GM12878 (cell line): ENCODE results near the gene ZNF782. TPM values are rescaled to one million over a fixed set of nuclear protein-coding genes. Genes with fewer than 3 reads are reported as not detected.

Source experiments
- ATAC-seq: fragments of 200-7000 bp; cut with Tn5 transposase; 3 replicates; pipeline ENCODE4 v1.9.1; 2020; ENCODE audit warnings: mild to moderate bottlenecking, moderate library complexity
- BruUV-seq: library from RNA; stranded (reverse); fragments of 400-500 nt; replicated peaks from 2 replicates; lab custom pipeline; 2021; lab: Mats Ljungman, UMichigan
- CTCF ChIA-PET: fragments of 300-600 bp; sonication (Branson Sonifier 250); formaldehyde crosslinking; extraction: SDS; loops from one replicate; lab custom pipeline; 2021; ENCODE audit warnings: inconsistent platforms; lab: Yijun Ruan, JAX
- POLR2A ChIA-PET: fragments of 350-600 bp; formaldehyde crosslinking; extraction: SDS; loops from one replicate; lab custom pipeline; 2021; ENCODE audit warnings: inconsistent platforms; lab: Charles Lee
- RAD21 ChIA-PET: fragments of 300-600 bp; sonication (Branson Sonifier 250); formaldehyde crosslinking; loops from one replicate; lab custom pipeline; 2023; ENCODE audit warnings: antibody characterized with exemption; ENCODE audit not compliant: unreplicated experiment; lab: Charles Lee
- SMC1A ChIA-PET: fragments of 300-600 bp; sonication (Branson Sonifier 250); formaldehyde crosslinking; loops from one replicate; lab custom pipeline; 2023; ENCODE audit not compliant: unreplicated experiment, uncharacterized antibody; lab: Charles Lee
- DNase-seq: peaks from one replicate; pipeline ENCODE4 v3.0.0-alpha.2; 2011; ENCODE audit warnings: low read depth, low spot score
- FAIRE-seq: peaks from 3 replicates; lab custom pipeline; 2011; peaks lifted over from hg19 to GRCh38; lab: Jason Lieb, UNC
- H2AFZ ChIP-seq: 2 replicates; pipeline ENCODE4 v1.6.0; 2011; ENCODE audit warnings: low read depth, low read length, control low read depth; ENCODE audit not compliant: control insufficient read depth
- H3K27ac ChIP-seq: 2 replicates; pipeline ENCODE4 v1.5.1; 2011; ENCODE audit warnings: control low read depth; ENCODE audit not compliant: control insufficient read depth, insufficient read depth
- H3K27me3 ChIP-seq, 2 experiments: replicated peaks in 1 of 2; 2 replicates each; pipeline versions ENCODE4 v1.6.0 to v1.6.1; 2011; ENCODE audit warnings: low read length in 1 of 2; ENCODE audit not compliant: control insufficient read depth in 2 of 2, insufficient read depth in 2 of 2
- H3K36me3 ChIP-seq, 2 experiments: 2 replicates each; pipeline ENCODE4 v1.5.1; 2011; ENCODE audit warnings: low read length in 1 of 2; ENCODE audit not compliant: control insufficient read depth in 2 of 2, insufficient read depth in 2 of 2
- H3K4me1 ChIP-seq: 2 replicates; pipeline ENCODE4 v1.6.1; 2011; ENCODE audit warnings: mild to moderate bottlenecking, low read length, moderate library complexity, mixed read lengths; ENCODE audit not compliant: control insufficient read depth, insufficient read depth
- H3K4me2 ChIP-seq: 2 replicates; pipeline ENCODE4 v1.6.0; 2011; ENCODE audit warnings: control low read depth; ENCODE audit not compliant: control insufficient read depth, insufficient read depth
- H3K4me3 ChIP-seq: fragments of 200-600 bp; sonication (generic); 2 replicates; pipeline ENCODE4 v1.5.1; 2016
- H3K79me2 ChIP-seq: 2 replicates; pipeline ENCODE4 v1.6.0; 2011; ENCODE audit warnings: low read length; ENCODE audit not compliant: control insufficient read depth, insufficient read depth
- H3K9ac ChIP-seq: 2 replicates; pipeline ENCODE4 v1.8.0; 2011; ENCODE audit warnings: low read length, control low read depth, mixed read lengths; ENCODE audit not compliant: control insufficient read depth, insufficient read depth
- H3K9me3 ChIP-seq: replicated peaks from 3 replicates; pipeline ENCODE4 v1.5.1; 2011; ENCODE audit warnings: mild to moderate bottlenecking, low read length; ENCODE audit not compliant: control insufficient read depth, insufficient read depth
- H4K20me1 ChIP-seq: 2 replicates; pipeline ENCODE4 v1.6.0; 2011; ENCODE audit not compliant: control insufficient read depth, insufficient read depth
- BMI1 ChIP-seq: fragments of 450-650 bp; IDR thresholded peaks from 2 replicates; pipeline ENCODE4 v1.6.1; 2016; ENCODE audit warnings: mild to moderate bottlenecking, moderate library complexity, borderline replicate concordance
- BRCA1 ChIP-seq: IDR thresholded peaks from 2 replicates; pipeline ENCODE4 v1.6.1; 2011; ENCODE audit warnings: low read depth, low read length, improper control_type of control experiment
- CEBPB ChIP-seq, 2 experiments: fragments of 150-350 bp in 1 of 2; IDR thresholded peaks; 2 replicates each; pipeline ENCODE4 v1.6.1; 2012 to 2014; ENCODE audit warnings: low read depth in 2 of 2, low read length in 2 of 2, borderline replicate concordance in 1 of 2, inconsistent platforms in 1 of 2
- CHD4 ChIP-seq: fragments of 200-600 bp; sonication (generic); IDR thresholded peaks from 2 replicates; pipeline ENCODE4 v1.6.1; 2016; ENCODE audit warnings: mild to moderate bottlenecking
- EGR1 ChIP-seq, 2 experiments: IDR thresholded peaks; 1 replicate in 1 of 2; 2 replicates in 1 of 2; pipeline ENCODE4 v1.6.1; 2011 to 2012; ENCODE audit warnings: low read depth in 2 of 2, low read length in 2 of 2, borderline replicate concordance in 1 of 2, mild to moderate bottlenecking in 1 of 2, moderate library complexity in 1 of 2
- GABPA ChIP-seq: IDR thresholded peaks from 2 replicates; pipeline ENCODE4 v1.6.1; 2014; ENCODE audit warnings: antibody characterized with exemption, low read depth, mild to moderate bottlenecking, inconsistent platforms
- LARP7 ChIP-seq: fragments of 450-650 bp; IDR thresholded peaks from 2 replicates; pipeline ENCODE4 v1.6.1; 2017; ENCODE audit warnings: mild to moderate bottlenecking
- MYC ChIP-seq: IDR thresholded peaks from 2 replicates; pipeline ENCODE4 v1.6.1; 2011; ENCODE audit warnings: mild to moderate bottlenecking, low read length, moderate library complexity, inconsistent platforms; ENCODE audit not compliant: insufficient read depth, insufficient replicate concordance, insufficient read length, severe bottlenecking
- NRF1 ChIP-seq: conservative IDR thresholded peaks from 2 replicates; pipeline ENCODE4 v1.6.1; 2011; ENCODE audit warnings: mild to moderate bottlenecking, low read depth, low read length, improper control_type of control experiment
- PAX5 ChIP-seq: IDR thresholded peaks from 2 replicates; pipeline ENCODE4 v1.6.1; 2011; ENCODE audit warnings: low read depth, low read length, borderline replicate concordance
- PAX8 ChIP-seq: fragments of 450-650 bp; IDR thresholded peaks from 2 replicates; pipeline ENCODE4 v1.6.1; 2017; ENCODE audit warnings: mild to moderate bottlenecking, moderate library complexity
- SMAD5 ChIP-seq: IDR thresholded peaks from 2 replicates; pipeline ENCODE4 v1.6.1; 2016; ENCODE audit warnings: antibody characterized with exemption, low read depth
- SREBF1 ChIP-seq: IDR thresholded peaks from 2 replicates; pipeline ENCODE4 v1.6.1; 2012; ENCODE audit warnings: mild to moderate bottlenecking, low read length
- SRF ChIP-seq, 2 experiments: IDR thresholded peaks; 2 replicates each; pipeline ENCODE4 v1.6.1; 2011; ENCODE audit warnings: low read depth in 2 of 2, low read length in 2 of 2, mild to moderate bottlenecking in 1 of 2, moderate library complexity in 1 of 2
- WRNIP1 ChIP-seq: IDR thresholded peaks from 2 replicates; pipeline ENCODE4 v1.6.1; 2011; ENCODE audit warnings: low read depth, low read length, improper control_type of control experiment, borderline replicate concordance
- ZNF217 ChIP-seq: fragments of 450-650 bp; IDR thresholded peaks from 2 replicates; pipeline ENCODE4 v1.6.1; 2017; ENCODE audit warnings: antibody characterized with exemption, mild to moderate bottlenecking
- ZNF384 ChIP-seq: IDR thresholded peaks from 2 replicates; pipeline ENCODE4 v1.6.1; 2012; ENCODE audit warnings: low read depth, mild to moderate bottlenecking, low read length, improper control_type of control experiment, borderline replicate concordance
- WGBS: methylation state at CpG from one replicate; pipeline ENCODE4 v1.1.6; 2016; ENCODE audit warnings: low lambda C conversion rate; ENCODE audit not compliant: insufficient replicate concordance, insufficient coverage; ENCODE audit errors: missing lambda C conversion rate; 5-methylcytosine and 5-hydroxymethylcytosine counted together
- in situ Hi-C: fragments of 300-500 bp; cut with MboI; formaldehyde crosslinking; loops from 9 replicates; pipeline ENCODE4 v1.14.3; 2018; ENCODE audit warnings: mixed read lengths
- intact Hi-C: fragments of 100-400 bp; cut with micrococcal nuclease; formaldehyde crosslinking; loops from one replicate; pipeline ENCODE4 v1.14.2; 2022; ENCODE audit not compliant: unreplicated experiment
- polyA plus RNA-seq, 11 experiments: library from polyadenylated mRNA; depleted of rRNA in 4 of 11; unstranded in 6 of 11; stranded (reverse) in 5 of 11; fragments of >200 nt; fragmentation: Nextera tagmentation in 4 of 11; fragmentation: Illumina TruSeq in 1 of 11; extraction: Ambion mirVana in 4 of 11; extraction: Trizol in 1 of 11; gene quantifications; 1 replicate in 1 of 11; 2 replicates in 10 of 11; pipeline versions ENCODE4 v1.2.1 to v1.2.3, GENCODE V29; 2011 to 2016; ENCODE audit warnings: inconsistent platforms in 2 of 11, missing spikeins in 2 of 11, low read depth in 1 of 11
- total RNA-seq, 4 experiments: library from RNA; depleted of rRNA in 3 of 4; stranded (reverse); fragments of >200 nt in 3 of 4; fragmentation: Illumina TruSeq in 1 of 4; extraction: Trizol in 1 of 4; gene quantifications; 2 replicates each; pipeline versions ENCODE4 v1.2.1 to v1.2.3, GENCODE V29; 2013 to 2021
- TF ChIP-seq, protein P1 (sequence below): fragments of 450-650 bp; IDR thresholded peaks from 2 replicates; pipeline ENCODE4 v1.6.1; 2017; ENCODE audit warnings: low read depth, mild to moderate bottlenecking, moderate library complexity

ZNF782 gene
- total and polyA plus RNA-seq, 10 of the 15 experiments (the other 5 are each of a cell fraction or from before 2014, with no cell fraction given) = 0.55 to 7.8 (median 4.5) TPM

DNA sequence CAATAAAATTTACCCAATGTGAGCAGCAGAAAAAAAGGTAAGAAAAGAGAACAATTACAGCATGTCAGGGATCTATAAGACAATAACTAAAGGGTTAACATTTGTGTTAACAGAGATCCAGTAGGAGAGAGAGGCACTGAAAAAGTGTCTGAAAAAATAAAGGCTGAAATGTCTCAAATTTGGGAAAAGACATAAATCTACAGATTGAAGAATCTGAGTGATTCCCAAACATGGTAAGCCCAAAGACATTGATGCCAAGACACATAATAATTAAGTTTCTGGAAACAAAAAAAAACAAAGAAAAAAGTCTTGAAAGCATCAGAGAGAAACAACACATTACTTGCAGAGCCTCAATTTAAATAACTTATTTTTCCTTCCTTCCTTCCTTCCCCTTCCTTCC, 31.1 kb upstream of the ZNF782 start:
- Histone ChIP-seq H3K9me3 (no peaks in the 10 kb centered on the region), H3K4me2 (no peak overlapping the region), H3K4me1 (no peaks in the 10 kb centered on the region), H3K79me2 (no peaks in the 10 kb centered on the region), H4K20me1 (no peaks in the 10 kb centered on the region), H3K36me3 (peaks cover 0 to 1% of the 10 kb centered on the region in 2 experiments; a peak in 2 of 4 replicates), H3K27me3 (no peaks in the 10 kb centered on the region), H3K27ac (no peak overlapping the region), H3K4me3 (no peak overlapping the region), H3K9ac (no peak overlapping the region), H2AFZ (no peak overlapping the region)
- ChIA-PET CTCF (no interaction called here), POLR2A (interaction anchor here (0.6 to 0.7 kb wide), 2 partner anchors 707 to 713 kb away, joined by 4 to 6 read pairs; no protein-coding TSS in a partner anchor), SMC1A (no interaction called here), RAD21 (interaction anchor here (0.7 kb wide), 1 partner anchor 10 kb away, joined by 4 read pairs; no protein-coding TSS in a partner anchor)
- FAIRE-seq (no peak), DNase-seq (no peak), ATAC-seq (no peak)
- intact Hi-C loops = no loop called here
- TF ChIP-seq BRCA1 = no peak
- no peak for TF ChIP-seq WRNIP1
- no TSS peak for BruUV-seq
- in situ Hi-C loops = no loop called here

DNA sequence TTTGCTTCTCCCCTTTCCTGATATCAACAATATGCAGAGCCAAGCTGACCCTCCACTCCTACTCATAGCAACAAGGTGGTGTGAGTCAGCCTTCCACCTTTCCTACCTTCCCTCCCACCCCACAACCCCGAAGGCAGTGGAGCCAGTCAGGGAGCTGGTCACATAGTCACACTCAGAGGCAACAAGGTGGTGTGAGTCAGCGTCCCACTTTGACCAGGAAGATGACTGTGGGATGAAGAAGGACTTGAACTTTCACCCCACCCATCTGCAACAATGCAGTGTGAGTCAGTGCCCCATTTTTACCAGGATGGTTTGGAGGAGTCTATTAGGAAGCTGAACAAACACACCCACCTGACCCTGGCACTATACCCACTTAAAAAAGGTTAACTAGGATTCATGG, 30.1 kb upstream of the ZNF782 start:
- Histone ChIP-seq H3K4me2 (no peak overlapping the region), H3K4me1 (no peaks in the 10 kb centered on the region), H3K27me3 (no peaks in the 10 kb centered on the region), H3K9ac (no peak overlapping the region), H3K4me3 (no peak overlapping the region), H2AFZ (no peak overlapping the region), H3K79me2 (no peaks in the 10 kb centered on the region), H3K27ac (no peak overlapping the region), H3K9me3 (no peaks in the 10 kb centered on the region), H3K36me3 (no peaks in the 10 kb centered on the region), H4K20me1 (no peaks in the 10 kb centered on the region)
- TF ChIP-seq LARP7 (no peak), BMI1 (no peak), PAX8 (no peak), ZNF217 (no peak), PAX5 (no peak), SREBF1 (no peak), GABPA (no peak), WRNIP1 (no peak), CHD4 (no peak), MYC (no peak), SMAD5 (no peak), NRF1 (no peak), ZNF384 (no peak), CEBPB (IDR thresholded peaks at IDR 0.05; ENCODE audit: borderline replicate concordance in 1 of 2, low read depth in 2 of 2, low read length in 2 of 2) (no peak), SRF (IDR thresholded peaks at IDR 0.05; ENCODE audit: low read depth in 2 of 2, low read length in 2 of 2) (no peak), EGR1 (IDR thresholded peaks at IDR 0.05; ENCODE audit: borderline replicate concordance in 1 of 2, low read depth in 2 of 2, low read length in 2 of 2) (no peak)
- TF ChIP-seq, protein P1, sequence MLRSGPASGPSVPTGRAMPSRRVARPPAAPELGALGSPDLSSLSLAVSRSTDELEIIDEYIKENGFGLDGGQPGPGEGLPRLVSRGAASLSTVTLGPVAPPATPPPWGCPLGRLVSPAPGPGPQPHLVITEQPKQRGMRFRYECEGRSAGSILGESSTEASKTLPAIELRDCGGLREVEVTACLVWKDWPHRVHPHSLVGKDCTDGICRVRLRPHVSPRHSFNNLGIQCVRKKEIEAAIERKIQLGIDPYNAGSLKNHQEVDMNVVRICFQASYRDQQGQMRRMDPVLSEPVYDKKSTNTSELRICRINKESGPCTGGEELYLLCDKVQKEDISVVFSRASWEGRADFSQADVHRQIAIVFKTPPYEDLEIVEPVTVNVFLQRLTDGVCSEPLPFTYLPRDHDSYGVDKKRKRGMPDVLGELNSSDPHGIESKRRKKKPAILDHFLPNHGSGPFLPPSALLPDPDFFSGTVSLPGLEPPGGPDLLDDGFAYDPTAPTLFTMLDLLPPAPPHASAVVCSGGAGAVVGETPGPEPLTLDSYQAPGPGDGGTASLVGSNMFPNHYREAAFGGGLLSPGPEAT = no peak
- in situ Hi-C loops (no loop called here), intact Hi-C loops (no loop called here)
- 61% methylated on average over 2 of the region's 2 CpGs for WGBS
- no TSS peak for BruUV-seq
- ChIA-PET CTCF (interaction anchor here (2.0 to 2.4 kb wide), 2 partner anchors 10 to 28 kb away, joined by 7 read pairs; no protein-coding TSS in a partner anchor), SMC1A (interaction anchor here (1.5 kb wide), 1 partner anchor 11 kb away, joined by 4 read pairs; no protein-coding TSS in a partner anchor), RAD21 (no interaction called here), POLR2A (interaction anchor here (0.6 kb wide), 1 partner anchor 20 kb away, joined by 4 read pairs; no protein-coding TSS in a partner anchor)
- no peak for DNase-seq
- no peak for FAIRE-seq
- no peak for ATAC-seq
